D341Med (cell line): ENCODE data around the gene PERCC1.

Experiments used
- DNase-seq: peaks from one replicate; pipeline ENCODE4 v3.0.0; 2012; ENCODE audit warnings: low spot score

Gene PERCC1

GRCh38 chr16:1450218-1450617 lies 19.3 kb downstream of the PERCC1 start:
- no peak for DNase-seq

- DNase-seq = no peak
Observed at GRCh38 chr16:1450841-1451240, 20.0 kb downstream of the PERCC1 start.

- no peak for DNase-seq
Observed at GRCh38 chr16:1451702-1452392, 21.0 kb downstream of the PERCC1 start.

GRCh38 chr16:1452530-1452929 lies 21.7 kb downstream of the PERCC1 start:
- no peak for DNase-seq

DNA sequence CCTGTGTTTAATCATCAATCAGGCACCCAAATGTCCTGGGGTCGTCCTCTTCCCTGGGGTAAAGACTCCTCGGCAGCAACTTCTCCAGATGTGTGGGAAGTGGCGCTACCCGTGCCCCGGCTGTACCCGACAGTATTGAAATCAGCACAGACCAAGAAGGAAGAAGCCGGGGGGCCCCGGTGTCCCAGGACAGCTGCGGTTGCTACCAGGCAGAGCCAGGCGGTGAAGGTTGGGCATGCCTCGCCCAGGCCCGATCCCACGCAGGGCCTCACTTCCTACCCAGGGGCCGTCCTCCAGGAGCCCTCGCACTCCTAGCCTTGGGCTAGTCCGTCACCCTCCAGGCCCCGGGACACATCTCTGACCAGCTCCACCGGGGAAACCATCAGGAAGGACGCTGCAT lies 22.4 kb downstream of the PERCC1 start:
- no peak for DNase-seq

- no peak for DNase-seq
Observed at GRCh38 chr16:1454561-1454960, 23.7 kb downstream of the PERCC1 start.

DNA sequence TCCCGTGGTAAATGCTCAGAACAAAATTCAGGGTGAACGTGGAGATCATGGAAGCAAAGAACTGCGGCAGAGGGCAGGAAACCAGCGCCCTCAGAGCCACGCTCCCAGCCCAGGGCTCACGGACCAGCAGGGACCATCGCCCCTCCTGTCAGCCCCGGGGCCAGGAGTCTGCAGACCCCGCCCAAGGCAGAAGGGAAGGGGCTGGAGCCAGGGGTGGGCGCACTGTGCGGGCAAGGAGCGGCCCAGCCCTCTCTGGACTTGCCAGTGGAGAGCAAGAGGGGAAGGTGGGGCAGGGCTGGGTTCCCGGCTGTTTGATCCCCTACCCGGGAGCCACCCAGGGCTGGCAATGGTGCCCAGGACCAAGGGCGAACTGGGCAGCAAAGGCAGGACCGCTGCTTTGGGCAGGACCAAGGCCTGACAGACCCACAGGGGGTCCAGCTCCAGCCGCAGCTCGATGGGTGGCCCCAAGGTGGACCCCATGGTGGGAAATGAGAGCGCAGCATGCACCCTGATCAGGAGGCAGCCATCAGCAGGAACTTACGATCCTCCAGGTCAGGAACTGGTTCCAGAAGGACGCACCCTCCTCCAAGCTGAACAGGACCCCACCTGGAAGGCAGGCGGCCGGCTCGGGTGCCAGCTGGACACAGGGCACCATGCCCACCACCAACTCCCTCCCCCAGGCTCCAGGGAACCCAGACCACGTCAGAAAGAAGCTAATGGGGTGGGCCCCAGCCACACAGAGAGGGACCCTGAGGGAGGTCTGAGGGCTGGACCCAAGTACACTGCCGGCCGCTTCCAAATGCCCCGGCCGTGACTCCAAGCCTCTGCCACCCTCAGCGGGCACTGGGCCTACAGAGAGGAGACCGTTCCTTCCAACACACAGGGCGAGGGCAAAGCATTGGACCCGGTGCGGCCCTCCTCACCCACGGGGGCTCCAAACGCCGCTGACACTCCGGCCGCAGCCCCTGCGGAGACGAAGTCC lies 24.6 kb downstream of the PERCC1 start:
- no peak for DNase-seq

- DNase-seq = no peak
Observed at GRCh38 chr16:1456951-1457350, 26.1 kb downstream of the PERCC1 start.

- no peak for DNase-seq
Observed at GRCh38 chr16:1457489-1458245, 26.8 kb downstream of the PERCC1 start.

DNA sequence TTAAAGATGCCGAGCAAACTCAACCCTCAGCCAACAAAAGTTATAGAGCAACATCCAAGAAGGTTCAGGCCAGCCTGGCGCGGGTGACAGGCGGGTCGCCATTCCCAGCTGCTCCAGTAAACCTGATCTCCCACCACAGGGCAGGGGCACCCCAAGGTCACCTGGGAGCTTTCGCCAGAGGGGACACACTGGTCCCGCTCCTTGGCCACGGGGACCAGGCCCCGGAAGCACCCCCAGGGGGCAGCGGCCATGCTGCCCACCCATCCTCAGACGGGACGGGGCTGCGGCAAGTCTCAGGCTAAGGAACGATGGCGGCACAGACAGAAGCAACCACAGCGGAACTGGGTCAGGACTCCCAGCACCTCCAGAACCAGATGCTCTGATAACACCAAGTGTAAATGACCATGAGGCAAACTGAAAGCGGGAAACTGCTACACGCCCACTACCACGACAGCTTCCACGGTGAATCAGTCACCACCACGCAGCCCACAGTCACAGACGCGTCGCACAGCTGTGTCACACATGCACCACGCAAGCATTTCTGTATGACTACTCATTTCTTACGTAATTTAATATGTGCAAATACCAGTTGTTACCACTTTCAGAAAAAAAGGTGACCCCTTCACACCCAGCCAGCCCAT lies 27.6 kb downstream of the PERCC1 start:
- DNase-seq = no peak

GRCh38 chr16:1458977-1459341 lies 28.1 kb downstream of the PERCC1 start:
- no peak for DNase-seq

DNA sequence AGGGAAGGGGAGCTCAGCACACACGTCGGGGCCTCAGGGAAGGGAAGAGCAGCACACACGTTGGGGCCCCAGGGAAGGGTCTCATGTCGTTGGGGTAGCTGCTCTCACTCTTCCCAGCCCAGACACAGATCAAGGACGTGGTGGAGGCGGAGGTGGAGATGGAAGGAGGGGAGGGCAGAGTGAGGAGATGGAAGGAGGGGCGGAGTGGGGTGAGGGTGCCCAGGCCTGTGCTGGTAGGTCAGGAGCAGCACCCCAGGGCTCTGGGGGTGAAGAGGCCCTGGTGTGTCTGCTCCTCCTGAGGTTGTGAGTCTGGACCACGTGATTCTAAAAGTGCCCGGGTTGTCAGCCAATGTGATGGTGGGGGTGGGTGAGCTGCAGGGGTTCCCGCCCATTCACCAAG lies 29.1 kb downstream of the PERCC1 start:
- no peak for DNase-seq

DNA sequence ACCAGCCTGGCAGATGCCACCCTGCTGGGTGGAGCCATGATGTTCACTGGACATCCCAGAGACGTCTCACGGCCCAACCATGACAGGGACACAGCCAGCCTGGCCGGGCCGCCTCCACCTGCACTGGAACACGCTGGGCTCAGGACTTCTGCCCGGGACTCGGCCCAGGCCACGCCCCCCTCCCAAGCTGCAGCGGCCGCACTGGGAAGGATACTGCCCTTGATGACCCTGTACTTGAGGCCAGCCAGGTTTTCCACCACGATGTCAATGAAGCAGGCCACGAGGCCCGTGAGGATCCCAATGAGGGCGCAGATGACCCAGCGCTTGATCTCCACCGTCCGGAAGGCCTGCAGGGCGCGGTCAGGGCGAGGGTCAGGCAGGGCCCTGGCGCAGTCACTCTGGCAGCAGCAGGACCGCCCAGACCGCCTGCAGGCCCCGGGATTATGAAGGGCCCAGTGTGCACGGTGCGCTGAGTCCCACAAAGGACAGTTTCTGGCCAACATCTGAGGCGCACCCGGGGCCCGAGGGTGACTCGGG lies 29.8 kb downstream of the PERCC1 start:
- DNase-seq = no peak

- DNase-seq = no peak
Observed at GRCh38 chr16:1461146-1461545, 30.3 kb downstream of the PERCC1 start.

- DNase-seq = no peak
Observed at GRCh38 chr16:1464196-1464893, 33.5 kb downstream of the PERCC1 start.

GRCh38 chr16:1464894-1465566 lies 34.2 kb downstream of the PERCC1 start:
- DNase-seq = no peak

DNA sequence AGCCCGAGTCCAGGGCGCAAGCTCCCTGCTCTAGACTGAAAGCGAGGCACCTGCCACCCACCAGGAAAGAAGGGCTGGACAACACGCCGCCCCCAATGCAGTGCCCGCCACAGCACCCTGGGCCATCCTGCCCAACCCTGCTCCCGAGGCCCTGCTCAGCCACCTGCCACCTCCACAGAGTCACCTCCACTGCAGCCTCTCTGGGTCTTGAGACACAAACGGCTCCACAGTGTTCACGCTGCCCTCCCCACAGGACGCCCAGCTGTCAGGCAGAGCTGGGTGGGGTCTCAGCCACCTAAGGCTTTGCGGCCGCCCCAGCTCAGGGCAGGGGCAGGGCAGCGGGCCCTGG lies 34.7 kb downstream of the PERCC1 start:
- no peak for DNase-seq

DNA sequence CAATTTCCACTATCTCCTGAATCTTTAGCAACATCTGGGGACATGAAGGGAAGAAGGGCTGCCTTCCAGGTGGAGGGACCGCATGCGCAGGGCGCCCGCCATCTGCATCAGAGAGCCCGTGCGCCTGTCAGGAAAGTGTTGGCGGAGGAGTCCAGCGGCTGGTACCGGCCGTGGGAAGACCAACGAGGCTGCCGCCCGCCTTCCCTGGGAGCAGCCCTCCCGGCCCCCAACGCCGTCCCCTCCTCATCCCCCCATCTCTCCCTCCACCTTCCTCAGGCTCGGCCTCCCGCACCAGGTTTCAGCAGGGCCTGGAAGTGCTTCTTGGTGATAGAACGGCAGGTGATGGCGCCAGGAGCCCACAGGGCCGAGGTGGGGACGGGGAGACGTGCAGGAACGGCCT lies 35.2 kb downstream of the PERCC1 start:
- DNase-seq = no peak

GRCh38 chr16:1466968-1467521 lies 36.2 kb downstream of the PERCC1 start:
- DNase-seq = no peak

DNA sequence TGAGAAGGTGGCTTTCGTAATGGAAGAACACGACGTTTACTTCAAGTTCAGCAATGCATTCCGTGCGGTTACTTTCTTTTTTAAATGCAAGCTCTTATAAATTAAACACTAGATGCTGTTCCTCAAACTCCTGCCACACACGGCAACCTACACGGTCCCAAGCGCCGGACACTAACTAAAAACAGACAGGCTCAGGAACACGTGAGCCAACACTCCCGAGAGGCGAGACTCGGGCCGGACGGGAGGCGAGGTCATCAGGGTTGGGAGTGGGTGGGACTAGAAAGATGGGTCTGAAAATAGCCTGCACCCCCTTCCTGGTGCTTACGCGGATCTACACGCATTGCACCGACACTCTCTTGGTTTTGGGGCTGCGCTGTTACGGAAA lies 37.5 kb downstream of the PERCC1 start:
- DNase-seq = no peak
